Stimulated activated CD8-positive, alpha-beta memory T cell treated with anti-CD3 and anti-CD28 coated beads, Interleukin-15, amount 100 ng/mL, for 1 hour (primary cell): Measurements from ENCODE around the gene TNFRSF11A.

Experiments
- DNase-seq: peaks from one replicate; pipeline ENCODE4 v3.0.0-alpha.2; 2020; ENCODE audit warnings: low read depth

Gene TNFRSF11A

DNA sequence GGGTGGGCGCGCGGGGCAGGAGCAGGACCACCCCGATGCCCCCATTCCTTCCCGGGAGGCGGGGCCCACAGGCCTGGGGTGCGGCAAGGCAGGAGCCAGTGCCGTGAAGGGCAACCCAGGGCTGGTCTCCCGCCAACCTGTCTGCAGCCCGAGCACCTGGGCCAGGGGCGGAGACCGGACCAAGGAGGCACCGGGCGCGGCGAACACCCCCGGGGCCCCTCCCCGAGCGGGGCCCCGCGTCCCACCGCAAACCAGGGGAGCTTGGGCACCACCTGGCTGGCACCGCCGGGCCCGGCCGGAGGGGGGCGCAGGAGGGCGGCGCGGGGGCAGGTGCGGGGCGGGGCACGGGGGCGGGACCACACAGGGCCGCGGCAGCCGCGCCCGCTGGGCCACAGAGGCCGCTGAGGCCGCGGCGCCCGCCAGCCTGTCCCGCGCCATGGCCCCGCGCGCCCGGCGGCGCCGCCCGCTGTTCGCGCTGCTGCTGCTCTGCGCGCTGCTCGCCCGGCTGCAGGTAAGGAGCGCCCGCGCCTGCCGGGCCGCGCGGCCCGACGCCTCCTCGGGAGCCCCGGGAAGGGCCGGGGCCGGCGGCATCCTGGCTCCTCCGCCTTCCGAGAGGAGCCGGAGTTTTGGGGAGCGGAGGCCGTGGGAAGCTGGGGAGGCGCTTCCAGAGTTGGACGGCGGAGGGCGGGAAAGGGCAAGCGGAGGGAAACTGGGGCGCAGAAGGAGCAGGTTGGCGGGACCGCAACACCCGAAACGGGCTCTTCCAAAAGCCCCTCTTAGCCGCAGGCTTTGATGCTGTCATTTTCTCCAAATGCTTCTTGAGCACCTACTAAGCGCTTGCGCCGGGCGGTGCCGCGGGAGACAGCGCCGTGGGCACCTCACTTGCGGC lies at the start of gene TNFRSF11A:
Gene TNFRSF11A, plus strand, starts transcription at position 394 of the 889 bp plus-strand sequence. Its CDS starts 43 bp downstream, at position 437.
- DNase-seq: peak; percentile 34

DNA sequence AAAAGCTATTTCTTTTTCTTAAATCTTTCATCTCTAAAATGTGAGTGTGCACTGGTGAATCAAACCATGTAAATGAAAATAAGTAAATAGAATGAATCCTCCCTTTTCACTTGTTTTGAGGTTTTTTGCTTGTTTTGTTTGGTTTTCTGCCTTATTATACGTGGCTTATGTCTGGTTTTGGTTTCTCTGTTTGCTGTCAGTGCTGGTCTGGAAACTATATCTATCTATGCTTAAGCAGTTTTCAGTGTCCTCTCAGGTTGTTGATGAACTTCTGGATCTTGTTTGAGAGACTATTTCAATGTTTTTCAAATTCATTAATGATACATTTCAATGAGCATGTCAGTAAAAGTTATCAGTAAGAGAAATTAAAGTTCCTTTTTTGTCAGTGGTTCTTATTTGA lies 48.1 kb upstream of the TNFRSF11A start:
- DNase-seq: no peak

DNA sequence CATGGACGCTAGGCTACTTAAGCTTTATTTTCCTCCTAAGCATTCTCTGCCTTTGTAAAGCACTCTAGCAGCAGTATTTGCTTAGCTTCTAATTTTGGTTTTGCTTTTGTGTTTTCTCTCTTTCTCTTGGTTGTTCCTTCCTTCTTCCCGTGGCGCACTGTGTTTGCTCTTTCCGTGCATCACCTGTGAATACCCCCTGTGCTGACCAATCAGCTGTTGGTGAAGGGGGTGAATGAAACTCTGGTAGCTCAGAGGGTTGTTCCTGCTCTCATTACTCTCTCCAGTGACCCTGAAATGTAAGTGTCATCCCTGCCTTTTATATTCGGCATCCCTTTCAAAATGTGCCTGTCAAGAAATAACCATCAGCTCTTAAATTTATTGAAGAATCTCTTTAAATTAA lies 45.5 kb upstream of the TNFRSF11A start:
- DNase-seq: no peak

- DNase-seq: no peak
Measured at GRCh38 chr18:62280058-62280457, 45.1 kb upstream of the TNFRSF11A start.

DNA sequence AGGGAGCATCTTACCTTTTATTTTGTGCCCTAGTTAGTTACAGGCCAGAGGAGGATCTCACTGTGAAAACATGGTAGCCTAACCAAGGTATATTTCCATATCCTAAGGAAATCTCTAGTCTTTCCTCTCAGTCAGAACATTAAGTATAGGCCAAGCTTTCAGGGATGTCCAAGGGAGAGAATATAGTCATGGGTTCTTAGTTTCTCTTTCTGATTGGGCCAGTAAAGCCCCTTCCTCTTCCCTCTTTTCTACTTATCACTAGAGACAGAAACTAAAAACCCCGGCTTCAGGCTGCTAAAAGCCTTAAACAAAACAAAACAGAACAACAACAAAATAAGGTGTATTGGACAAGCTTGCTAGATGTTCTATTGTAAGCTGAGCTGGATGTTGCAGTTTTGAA lies 44.3 kb upstream of the TNFRSF11A start:
- no peak for DNase-seq

GRCh38 chr18:62281684-62282083 lies 43.4 kb upstream of the TNFRSF11A start:
- no peak for DNase-seq

GRCh38 chr18:62282188-62282629 lies 42.9 kb upstream of the TNFRSF11A start:
- no peak for DNase-seq

DNA sequence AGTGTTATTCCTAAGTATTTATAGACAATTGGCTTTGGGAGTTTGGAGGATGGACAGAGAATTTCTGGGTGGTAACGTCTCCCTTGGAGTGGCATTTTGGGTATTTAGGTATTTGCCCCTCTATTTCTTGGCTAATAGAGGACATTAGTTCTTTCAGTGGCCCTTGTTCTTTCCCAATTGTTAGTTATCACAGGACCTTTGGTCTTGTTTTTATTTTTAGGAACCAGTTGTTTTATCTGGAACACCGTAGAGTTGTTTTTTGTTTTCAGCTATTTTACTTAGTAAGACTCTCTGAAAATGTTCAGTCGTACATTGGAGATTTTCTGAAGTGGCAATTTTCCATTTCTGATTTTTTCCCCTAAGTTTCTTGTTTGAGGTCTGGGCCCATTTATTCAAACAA lies 40.5 kb upstream of the TNFRSF11A start:
- DNase-seq: no peak

DNA sequence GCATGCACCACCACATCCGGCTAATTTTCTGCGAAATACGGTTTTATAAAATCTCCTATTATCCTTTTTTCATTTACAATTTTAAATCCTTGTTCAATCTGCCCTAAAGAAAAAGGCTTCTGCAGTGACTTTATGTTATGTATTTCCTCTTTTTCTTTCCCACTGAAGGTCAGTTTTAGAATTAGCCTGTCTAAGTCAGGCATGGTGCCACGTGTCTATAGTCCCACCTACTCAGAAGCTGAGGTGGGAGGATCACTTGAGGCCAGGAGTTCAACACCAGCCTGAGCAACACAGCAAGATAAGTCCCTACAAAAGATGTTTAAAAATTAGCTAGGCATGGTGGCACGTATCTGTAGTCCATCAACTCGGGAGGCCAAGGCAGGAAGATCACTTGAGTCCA lies 39.8 kb upstream of the TNFRSF11A start:
- DNase-seq: no peak

GRCh38 chr18:62287781-62288664 lies 37.1 kb upstream of the TNFRSF11A start:
- DNase-seq: no peak

DNA sequence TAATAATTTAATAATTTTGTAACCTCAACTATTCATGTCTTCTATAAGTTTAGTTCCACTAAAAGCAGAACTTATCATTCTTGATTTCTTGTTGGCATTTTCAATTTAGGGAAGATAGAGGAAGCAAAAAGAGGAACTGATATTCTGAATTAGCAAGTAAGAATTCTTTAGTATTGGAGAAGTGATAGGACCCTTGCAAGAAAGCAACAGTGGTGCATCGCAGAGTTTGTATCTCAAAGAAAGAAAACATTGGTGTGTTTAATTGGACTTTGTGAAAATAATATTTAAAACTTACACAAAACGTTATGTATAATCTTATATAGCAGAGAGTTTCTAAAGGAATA lies 36.5 kb upstream of the TNFRSF11A start:
- DNase-seq: no peak

DNA sequence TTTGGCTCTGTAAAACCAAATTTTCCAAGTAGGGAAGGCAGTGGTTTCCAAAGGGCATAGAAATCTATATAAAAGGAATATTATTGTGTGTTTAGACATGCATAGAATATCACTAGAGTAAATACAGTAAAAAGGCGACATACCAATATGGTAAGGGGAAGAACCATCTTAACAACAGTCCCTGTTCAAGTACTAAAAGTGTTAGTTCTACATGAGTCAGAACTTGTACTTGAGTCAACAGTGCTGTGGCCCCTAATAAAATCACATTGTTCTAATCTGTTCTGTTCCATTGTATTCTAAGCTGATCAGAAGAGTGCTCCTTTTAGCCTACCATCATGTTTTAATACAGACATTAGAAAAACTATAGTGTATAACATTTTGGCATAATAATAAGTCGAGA lies 36.1 kb upstream of the TNFRSF11A start:
- no peak for DNase-seq

GRCh38 chr18:62294073-62294472 lies 31.0 kb upstream of the TNFRSF11A start:
- no peak for DNase-seq

- no peak for DNase-seq
Measured at GRCh38 chr18:62300359-62300963, 24.6 kb upstream of the TNFRSF11A start.

- DNase-seq: no peak
Measured at GRCh38 chr18:62301322-62301721, 23.8 kb upstream of the TNFRSF11A start.

DNA sequence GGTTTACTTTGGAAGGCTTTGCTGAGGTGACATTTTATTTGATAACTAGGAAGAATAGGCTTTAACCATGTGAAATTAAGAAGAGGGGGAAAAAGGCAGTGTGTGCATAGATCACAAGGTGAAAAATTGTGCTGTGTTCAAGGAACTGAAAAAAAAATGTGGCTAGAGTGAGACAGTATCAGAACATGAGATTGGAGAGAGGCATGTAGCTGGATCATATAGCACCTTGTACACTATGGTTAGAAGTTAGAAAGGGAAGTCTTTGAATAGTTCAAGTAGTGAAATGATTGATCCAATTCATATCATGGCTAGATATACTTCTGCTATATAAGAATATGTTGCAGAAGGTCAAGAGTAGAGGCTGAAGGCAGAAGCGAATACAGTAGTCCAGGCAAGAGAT lies 12.3 kb upstream of the TNFRSF11A start:
- no peak for DNase-seq

GRCh38 chr18:62318228-62319180 lies 6.6 kb upstream of the TNFRSF11A start:
- no peak for DNase-seq

DNA sequence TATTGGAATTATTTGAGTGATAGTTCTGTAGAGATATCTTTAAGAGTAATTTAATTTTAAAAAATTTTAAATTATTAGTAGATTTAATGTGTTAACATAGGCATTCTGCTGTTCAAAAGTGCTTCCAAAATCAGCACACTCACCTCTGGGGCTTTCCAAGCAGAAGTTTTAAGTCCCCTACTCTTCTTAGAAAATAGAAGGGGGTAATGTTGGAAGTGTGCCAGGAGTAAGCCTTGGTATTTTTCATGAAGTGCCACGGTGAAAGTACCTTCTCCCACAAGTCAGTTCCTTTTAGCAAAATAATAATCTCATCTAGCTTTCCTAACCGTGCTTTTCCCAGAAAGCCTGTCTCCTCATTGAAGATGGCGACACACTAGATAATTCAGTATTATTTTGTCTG lies 3.9 kb upstream of the TNFRSF11A start:
- DNase-seq: no peak

GRCh38 chr18:62323483-62324180 lies 1.5 kb upstream of the TNFRSF11A start:
- DNase-seq: no peak

GRCh38 chr18:62324181-62324828 lies 805 bp upstream of the TNFRSF11A start:
- DNase-seq: no peak
